H9 (cell line): Measurements from ENCODE around the gene TST. TPM values are rescaled to one million over a fixed set of nuclear protein-coding genes. Genes with fewer than 3 reads are reported as not detected.

ENCODE experiments used
- DNase-seq: peaks from one replicate; pipeline ENCODE4 v3.0.0-alpha.2; 2017
- H2AFZ ChIP-seq: one replicate; pipeline ENCODE4 v1.6.1; 2013; ENCODE audit warnings: mild to moderate bottlenecking, low read length, control low read depth, moderate library complexity
- H2AK5ac ChIP-seq: 2 replicates; pipeline ENCODE4 v1.6.1; 2013; ENCODE audit warnings: low read length, control low read depth, mixed read lengths; ENCODE audit not compliant: insufficient read length
- H2BK120ac ChIP-seq: one replicate; pipeline ENCODE4 v1.6.1; 2013; ENCODE audit warnings: low read depth, mild to moderate bottlenecking, low read length, control low read depth, inconsistent platforms; ENCODE audit not compliant: poor library complexity, severe bottlenecking
- H2BK12ac ChIP-seq: 2 replicates; pipeline ENCODE4 v1.6.1; 2013; ENCODE audit warnings: low read length, control low read depth, mixed read lengths, low read depth; ENCODE audit not compliant: insufficient read length
- H2BK15ac ChIP-seq: 2 replicates; pipeline ENCODE4 v1.6.1; 2013; ENCODE audit warnings: low read depth, low read length, control low read depth
- H2BK20ac ChIP-seq: one replicate; pipeline ENCODE4 v1.6.1; 2013; ENCODE audit warnings: low read depth, mild to moderate bottlenecking, low read length, control low read depth, inconsistent platforms; ENCODE audit not compliant: poor library complexity, severe bottlenecking
- H2BK5ac ChIP-seq: 2 replicates; pipeline ENCODE4 v1.6.1; 2013; ENCODE audit warnings: low read length, control low read depth, mixed read lengths; ENCODE audit not compliant: insufficient read length
- H3K14ac ChIP-seq: 2 replicates; pipeline ENCODE4 v1.6.1; 2013; ENCODE audit warnings: low read length, control low read depth; ENCODE audit not compliant: insufficient read depth
- H3K18ac ChIP-seq: 2 replicates; pipeline ENCODE4 v1.6.1; 2013; ENCODE audit warnings: low read depth, mild to moderate bottlenecking, mixed read lengths, low read length, control low read depth; ENCODE audit not compliant: insufficient read length
- H3K23ac ChIP-seq: 2 replicates; pipeline ENCODE4 v1.6.1; 2013; ENCODE audit warnings: low read length, control low read depth, mixed read lengths, low read depth; ENCODE audit not compliant: insufficient read length
- H3K23me2 ChIP-seq: 2 replicates; pipeline ENCODE4 v1.6.1; 2013; ENCODE audit warnings: low read depth, mild to moderate bottlenecking, mixed read lengths, low read length, control low read depth; ENCODE audit not compliant: insufficient read length, poor library complexity, severe bottlenecking
- H3K27ac ChIP-seq: 2 replicates; pipeline ENCODE4 v1.5.1; 2013; ENCODE audit warnings: low read length, control low read depth, mixed read lengths, low read depth; ENCODE audit not compliant: insufficient read length
- H3K27me3 ChIP-seq: 2 replicates; pipeline ENCODE4 v1.6.1; 2013; ENCODE audit warnings: low read length, control low read depth, inconsistent platforms; ENCODE audit not compliant: insufficient read depth
- H3K4ac ChIP-seq: 2 replicates; pipeline ENCODE4 v1.6.1; 2013; ENCODE audit warnings: low read depth, mild to moderate bottlenecking, control low read depth, inconsistent platforms, low read length, moderate library complexity
- H3K4me1 ChIP-seq: 2 replicates; pipeline ENCODE4 v1.6.1; 2013; ENCODE audit warnings: low read length, control low read depth, inconsistent platforms; ENCODE audit not compliant: insufficient read depth
- H3K4me2 ChIP-seq: 2 replicates; pipeline ENCODE4 v1.6.1; 2013; ENCODE audit warnings: low read length, control low read depth, mixed read lengths; ENCODE audit not compliant: insufficient read length, insufficient read depth
- H3K56ac ChIP-seq: 2 replicates; pipeline ENCODE4 v1.6.1; 2013; ENCODE audit warnings: low read depth, mild to moderate bottlenecking, mixed read lengths, low read length, control low read depth; ENCODE audit not compliant: insufficient read length
- H3K79me1 ChIP-seq: 2 replicates; pipeline ENCODE4 v1.6.1; 2013; ENCODE audit warnings: low read depth, mild to moderate bottlenecking, moderate library complexity, low read length, control low read depth, inconsistent platforms; ENCODE audit not compliant: insufficient read depth, poor library complexity, severe bottlenecking
- H3K79me2 ChIP-seq: 2 replicates; pipeline ENCODE4 v1.6.1; 2013; ENCODE audit warnings: low read length, control low read depth, inconsistent platforms; ENCODE audit not compliant: insufficient read depth
- H3K9ac ChIP-seq: 2 replicates; pipeline ENCODE4 v1.6.1; 2013; ENCODE audit warnings: low read length, control low read depth, mixed read lengths; ENCODE audit not compliant: insufficient read length; ENCODE audit errors: extremely low read depth
- H3K9me3 ChIP-seq: one replicate; pipeline ENCODE4 v1.6.1; 2013; ENCODE audit warnings: low read depth, low read length, inconsistent platforms; ENCODE audit not compliant: control insufficient read depth
- H3T11ph ChIP-seq: one replicate; pipeline ENCODE4 v1.6.1; 2013; ENCODE audit warnings: mild to moderate bottlenecking, low read length, control low read depth, inconsistent platforms
- H4K20me1 ChIP-seq: one replicate; pipeline ENCODE4 v1.6.1; 2013; ENCODE audit not compliant: control insufficient read depth, insufficient read length, insufficient read depth
- H4K5ac ChIP-seq: 2 replicates; pipeline ENCODE4 v1.6.1; 2013; ENCODE audit warnings: low read depth, mild to moderate bottlenecking, mixed read lengths, low read length, control low read depth; ENCODE audit not compliant: insufficient read length
- H4K8ac ChIP-seq: replicated peaks from 2 replicates; pipeline ENCODE4 v1.6.1; 2013; ENCODE audit warnings: low read length, control low read depth, mixed read lengths, low read depth; ENCODE audit not compliant: insufficient read length
- H4K91ac ChIP-seq: 2 replicates; pipeline ENCODE4 v1.6.1; 2013; ENCODE audit warnings: low read depth, mild to moderate bottlenecking, moderate library complexity, mixed read lengths, low read length, control low read depth; ENCODE audit not compliant: insufficient read length
- H3K27ac Mint-ChIP-seq, 3 experiments: 2 replicates in 2 of 3; 3 replicates in 1 of 3; pipeline ENCODE4 v1.8.0; 2020 to 2021; ENCODE audit warnings: mixed read lengths in 3 of 3, mild to moderate bottlenecking in 1 of 3, moderate library complexity in 1 of 3
- H3K27me3 Mint-ChIP-seq: 2 replicates; pipeline ENCODE4 v1.8.0; 2021; ENCODE audit warnings: low read depth, mild to moderate bottlenecking, moderate library complexity, mixed read lengths
- H3K36me3 Mint-ChIP-seq, 3 experiments: 2 replicates in 2 of 3; 3 replicates in 1 of 3; pipeline ENCODE4 v1.8.0; 2020 to 2021; ENCODE audit warnings: low read depth in 3 of 3, mixed read lengths in 3 of 3; ENCODE audit not compliant: insufficient read depth in 1 of 3
- H3K4me1 Mint-ChIP-seq, 2 experiments: 2 replicates each; pipeline ENCODE4 v1.8.0; 2020; ENCODE audit warnings: mixed read lengths in 2 of 2
- H3K4me3 Mint-ChIP-seq, 2 experiments: 2 replicates in 1 of 2; 3 replicates in 1 of 2; pipeline ENCODE4 v1.8.0; 2020 to 2021; ENCODE audit warnings: mild to moderate bottlenecking in 2 of 2, mixed read lengths in 2 of 2, moderate library complexity in 1 of 2
- H3K9me3 Mint-ChIP-seq, 2 experiments: 2 replicates in 1 of 2; 3 replicates in 1 of 2; pipeline ENCODE4 v1.8.0; 2020; ENCODE audit warnings: mild to moderate bottlenecking in 2 of 2, mixed read lengths in 2 of 2, moderate library complexity in 1 of 2
- CTCF ChIP-seq: fragments of 200-600 bp; sonication (generic); conservative IDR thresholded peaks from 3 replicates; pipeline ENCODE4 v1.8.0; 2021; ENCODE audit warnings: antibody characterized with exemption, mild to moderate bottlenecking
- WGBS: extraction: QIAGEN DNeasy Blood & Tissue Kit; methylation state at CpG from one replicate; pipeline ENCODE4 v1.1.7; 2013; ENCODE audit warnings: missing lambda C conversion rate, low lambda C conversion rate, mixed read lengths; ENCODE audit not compliant: insufficient read length; ENCODE audit errors: extremely low coverage; 5-methylcytosine and 5-hydroxymethylcytosine counted together
- total RNA-seq: library from RNA; stranded (reverse); gene quantifications from 2 replicates; pipeline ENCODE4 v1.2.1, GENCODE V29; 2021

Gene TST
- total RNA-seq, 1 experiment from 2014 or later, result 31.9 TPM

- no peak overlapping the region for H2AFZ ChIP-seq
- no peak for DNase-seq
- H3K9me3 Mint-ChIP-seq, result peaks cover 2% of the 10 kb centered on the region in 2 experiments; a peak in 2 of 5 replicates
- H4K91ac ChIP-seq, result no peak overlapping the region
- H3K79me1 ChIP-seq, result no peaks in the 10 kb centered on the region
- no peaks in the 10 kb centered on the region for H3K23me2 ChIP-seq
- H3K4me3 Mint-ChIP-seq, result no peak overlapping the region
- no peak overlapping the region for H2BK5ac ChIP-seq
- no peak overlapping the region for H3K4ac ChIP-seq
- H2AK5ac ChIP-seq, result no peak overlapping the region
- H2BK120ac ChIP-seq, result no peak overlapping the region
- no peaks in the 10 kb centered on the region for H3K9me3 ChIP-seq
- no peak overlapping the region for H3T11ph ChIP-seq
- H3K23ac ChIP-seq, result no peak overlapping the region
- H4K5ac ChIP-seq, result no peak overlapping the region
- H3K36me3 Mint-ChIP-seq, result no peaks in the 10 kb centered on the region; a peak in 1 of 7 replicates
- H3K4me1 Mint-ChIP-seq, result peaks cover 20 to 35% of the 10 kb centered on the region in 2 experiments
- H3K56ac ChIP-seq, result no peak overlapping the region
- no peaks in the 10 kb centered on the region for H3K79me2 ChIP-seq
- H4K20me1 ChIP-seq, result no peaks in the 10 kb centered on the region
- no peak overlapping the region for H3K14ac ChIP-seq
- no peak overlapping the region for H2BK20ac ChIP-seq
- H3K27me3 ChIP-seq, result no peaks in the 10 kb centered on the region
- TF ChIP-seq CTCF, result no peak
- no CpG with 5 or more reads among the region's 7 CpGs for WGBS
- no peak overlapping the region for H3K27ac ChIP-seq
- H3K4me1 ChIP-seq, result no peaks in the 10 kb centered on the region; the same call in none of the 2 replicates
- H3K18ac ChIP-seq, result no peak overlapping the region
- H3K4me2 ChIP-seq, result no peak overlapping the region
- no peak overlapping the region for H4K8ac ChIP-seq
- peaks cover 64% of the 10 kb centered on the region for H3K27me3 Mint-ChIP-seq
- H3K9ac ChIP-seq, result no peak overlapping the region
- H2BK12ac ChIP-seq, result no peak overlapping the region
- H2BK15ac ChIP-seq, result no peak overlapping the region
- no peak overlapping the region for H3K27ac Mint-ChIP-seq
These were observed 16.6 kb downstream of the TST start for GRCh38 chr22:37002633-37003032.
